Natural killer cell (primary cell): Measurements from ENCODE around the gene NDST1. TPM values are rescaled to one million over a fixed set of nuclear protein-coding genes. Genes with fewer than 3 reads are reported as not detected.

Source experiments
- ATAC-seq, 3 donors: fragments of 150-1000 bp in 2 of 3; fragments of 200-7000 bp in 1 of 3; cut with Tn5 transposase; 1 replicate in 1 of 3; 2 replicates in 2 of 3; pipeline ENCODE4 v1.10.0; 2021; ENCODE audit warnings: mild to moderate bottlenecking in 2 of 3, moderate library complexity in 2 of 3
- DNase-seq, 2 donors: peaks; one replicate each; pipeline versions ENCODE4 v3.0.0 to v3.0.0-alpha.2; 2013 to 2021; ENCODE audit warnings: mixed read lengths in 1 of 2
- H3K27ac ChIP-seq: one replicate; pipeline ENCODE4 v1.5.1; 2013; ENCODE audit warnings: mild to moderate bottlenecking, low read length
- H3K27me3 ChIP-seq: one replicate; pipeline ENCODE4 v1.6.1; 2013; ENCODE audit warnings: low read length; ENCODE audit not compliant: control insufficient read depth, insufficient read depth
- H3K36me3 ChIP-seq: one replicate; pipeline ENCODE4 v1.6.1; 2013; ENCODE audit warnings: low read length; ENCODE audit not compliant: control insufficient read depth, insufficient read depth
- H3K4me1 ChIP-seq: one replicate; pipeline ENCODE4 v1.6.1; 2013; ENCODE audit warnings: low read length; ENCODE audit not compliant: control insufficient read depth, insufficient read depth
- H3K4me3 ChIP-seq: one replicate; pipeline ENCODE4 v1.5.1; 2013; ENCODE audit warnings: low read length
- H3K9me3 ChIP-seq: one replicate; pipeline ENCODE4 v1.6.1; 2013; ENCODE audit warnings: low read length; ENCODE audit not compliant: control insufficient read depth, insufficient read depth
- H3K27ac Mint-ChIP-seq, 2 donors: one replicate each; pipeline ENCODE4 v1.8.0; 2022; ENCODE audit warnings: mild to moderate bottlenecking in 2 of 2, mixed read lengths in 2 of 2, moderate library complexity in 1 of 2
- H3K27me3 Mint-ChIP-seq, 2 donors: one replicate each; pipeline ENCODE4 v1.8.0; 2022; ENCODE audit warnings: low read depth in 2 of 2, mixed read lengths in 2 of 2
- H3K36me3 Mint-ChIP-seq: one replicate; pipeline ENCODE4 v1.8.0; 2022; ENCODE audit warnings: mixed read lengths
- H3K4me1 Mint-ChIP-seq, 2 donors: one replicate each; pipeline ENCODE4 v1.8.0; 2022; ENCODE audit warnings: mixed read lengths in 2 of 2
- H3K4me3 Mint-ChIP-seq: one replicate; pipeline ENCODE4 v1.8.0; 2022; ENCODE audit warnings: mild to moderate bottlenecking, moderate library complexity, mixed read lengths
- H3K9me3 Mint-ChIP-seq, 2 donors: one replicate each; pipeline ENCODE4 v1.8.0; 2022; ENCODE audit warnings: mixed read lengths in 2 of 2
- WGBS: methylation state at CpG from one replicate; pipeline ENCODE4 v1.1.7; 2013; ENCODE audit warnings: missing lambda C conversion rate; ENCODE audit not compliant: insufficient coverage; 5-methylcytosine and 5-hydroxymethylcytosine counted together
- intact Hi-C: fragments of 100-400 bp; cut with micrococcal nuclease; formaldehyde crosslinking; loops from one replicate; pipeline ENCODE4 v1.14.2; 2022
- total RNA-seq, 4 donors: library from RNA; stranded (reverse); fragments of 120-200 nt in 1 of 4; gene quantifications; one replicate each; pipeline versions ENCODE4 v1.2.3 to v1.2.4, GENCODE V29; 2013 to 2022
- TF ChIP-seq, protein P1 (sequence below): fragments of 200-600 bp; IDR thresholded peaks from one replicate; pipeline ENCODE4 v1.8.0; 2022; ENCODE audit warnings: antibody characterized with exemption

The NDST1 gene
- total RNA-seq, 3 donors from 2014 or later (not counting 1 experiment from before 2014, with no cell fraction given): 2.8 to 12.3 (median 4.3) TPM

DNA sequence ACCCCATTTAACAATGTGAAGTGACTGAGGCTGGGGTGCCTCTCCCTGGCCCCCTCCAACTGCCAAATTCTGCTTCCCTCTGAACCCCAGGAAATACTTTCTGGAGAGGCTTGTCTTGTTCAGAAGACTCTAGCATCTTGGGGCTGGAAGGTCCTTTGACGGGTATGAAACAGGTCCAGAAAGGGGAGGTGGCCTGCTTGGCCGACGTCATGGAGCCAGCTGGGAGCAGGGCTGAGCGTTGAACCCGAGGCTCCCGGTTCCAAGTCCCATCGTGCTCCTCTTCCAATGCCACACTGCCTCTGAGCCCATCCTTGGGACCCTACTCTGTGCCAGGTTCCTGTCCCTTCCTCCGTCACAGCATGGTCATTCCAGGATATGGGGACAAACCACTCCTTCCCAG lies 46.9 kb downstream of the NDST1 start:
- no peaks in the 10 kb centered on the region for H3K36me3 Mint-ChIP-seq
- DNase-seq (no peak), ATAC-seq (no peak)
- Histone ChIP-seq H3K36me3 (no peaks in the 10 kb centered on the region), H3K4me3 (no peak overlapping the region), H3K4me1 (no peaks in the 10 kb centered on the region), H3K9me3 (no peaks in the 10 kb centered on the region), H3K27me3 (no peaks in the 10 kb centered on the region), H3K27ac (no peak overlapping the region)
- no peaks in the 10 kb centered on the region for H3K9me3 Mint-ChIP-seq
- H3K4me1 Mint-ChIP-seq: no peaks in the 10 kb centered on the region
- no peak overlapping the region for H3K4me3 Mint-ChIP-seq
- H3K27me3 Mint-ChIP-seq: no peaks in the 10 kb centered on the region
- no peak overlapping the region for H3K27ac Mint-ChIP-seq
- TF ChIP-seq, protein P1, sequence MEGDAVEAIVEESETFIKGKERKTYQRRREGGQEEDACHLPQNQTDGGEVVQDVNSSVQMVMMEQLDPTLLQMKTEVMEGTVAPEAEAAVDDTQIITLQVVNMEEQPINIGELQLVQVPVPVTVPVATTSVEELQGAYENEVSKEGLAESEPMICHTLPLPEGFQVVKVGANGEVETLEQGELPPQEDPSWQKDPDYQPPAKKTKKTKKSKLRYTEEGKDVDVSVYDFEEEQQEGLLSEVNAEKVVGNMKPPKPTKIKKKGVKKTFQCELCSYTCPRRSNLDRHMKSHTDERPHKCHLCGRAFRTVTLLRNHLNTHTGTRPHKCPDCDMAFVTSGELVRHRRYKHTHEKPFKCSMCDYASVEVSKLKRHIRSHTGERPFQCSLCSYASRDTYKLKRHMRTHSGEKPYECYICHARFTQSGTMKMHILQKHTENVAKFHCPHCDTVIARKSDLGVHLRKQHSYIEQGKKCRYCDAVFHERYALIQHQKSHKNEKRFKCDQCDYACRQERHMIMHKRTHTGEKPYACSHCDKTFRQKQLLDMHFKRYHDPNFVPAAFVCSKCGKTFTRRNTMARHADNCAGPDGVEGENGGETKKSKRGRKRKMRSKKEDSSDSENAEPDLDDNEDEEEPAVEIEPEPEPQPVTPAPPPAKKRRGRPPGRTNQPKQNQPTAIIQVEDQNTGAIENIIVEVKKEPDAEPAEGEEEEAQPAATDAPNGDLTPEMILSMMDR: no peak
- intact Hi-C loops: no loop called here
- WGBS: 89% methylated on average over 8 of the region's 8 CpGs

DNA sequence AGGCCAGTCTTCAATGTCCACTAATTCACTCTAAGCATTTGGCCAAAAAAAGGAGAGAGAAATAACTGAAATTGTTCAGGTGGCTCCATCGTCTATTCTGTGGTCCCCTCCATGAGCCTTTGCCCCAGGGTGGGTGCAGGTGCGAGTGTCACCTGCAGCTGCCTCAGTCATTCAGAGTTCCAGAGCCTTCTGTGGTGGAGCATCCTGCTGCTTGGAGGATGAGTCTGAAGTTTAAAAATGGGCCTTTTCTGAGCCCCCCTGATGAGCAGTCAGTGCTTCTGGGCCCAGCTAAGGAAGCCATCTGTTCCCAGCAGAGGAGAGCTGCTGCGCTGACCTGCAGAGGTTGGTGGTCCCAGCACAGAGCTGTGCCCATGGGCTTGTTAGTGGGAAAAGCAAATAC lies 48.2 kb downstream of the NDST1 start:
- no peaks in the 10 kb centered on the region for H3K27me3 Mint-ChIP-seq
- H3K4me1 Mint-ChIP-seq: no peaks in the 10 kb centered on the region
- Histone ChIP-seq H3K36me3 (no peaks in the 10 kb centered on the region), H3K4me1 (no peaks in the 10 kb centered on the region), H3K27me3 (no peaks in the 10 kb centered on the region), H3K4me3 (no peak overlapping the region), H3K27ac (no peak overlapping the region), H3K9me3 (no peaks in the 10 kb centered on the region)
- TF ChIP-seq, protein P1: no peak
- H3K36me3 Mint-ChIP-seq: no peaks in the 10 kb centered on the region
- DNase-seq (no peak), ATAC-seq (no peak)
- H3K27ac Mint-ChIP-seq: no peak overlapping the region
- intact Hi-C loops: no loop called here
- H3K4me3 Mint-ChIP-seq: no peak overlapping the region
- 95% methylated on average over 3 of the region's 3 CpGs for WGBS
- H3K9me3 Mint-ChIP-seq: no peaks in the 10 kb centered on the region

GRCh38 chr5:150556859-150557508 lies 49.1 kb downstream of the NDST1 start:
- no peak for DNase-seq
- Mint-ChIP-seq H3K36me3 (no peaks in the 10 kb centered on the region), H3K27ac (no peak overlapping the region), H3K4me1 (no peaks in the 10 kb centered on the region), H3K27me3 (no peaks in the 10 kb centered on the region), H3K4me3 (no peak overlapping the region), H3K9me3 (no peaks in the 10 kb centered on the region)
- H3K27me3 ChIP-seq: no peaks in the 10 kb centered on the region
- no peaks in the 10 kb centered on the region for H3K36me3 ChIP-seq
- intact Hi-C loops: no loop called here
- no peaks in the 10 kb centered on the region for H3K4me1 ChIP-seq
- H3K4me3 ChIP-seq: no peak overlapping the region
- no peak overlapping the region for H3K27ac ChIP-seq
- H3K9me3 ChIP-seq: no peaks in the 10 kb centered on the region
- no peak for ATAC-seq
- WGBS: 54% methylated on average over 7 of the region's 7 CpGs
- TF ChIP-seq, protein P1: no peak

- H3K27me3 Mint-ChIP-seq: no peaks in the 10 kb centered on the region
- Histone ChIP-seq H3K36me3 (no peaks in the 10 kb centered on the region), H3K27ac (no peak overlapping the region), H3K9me3 (no peaks in the 10 kb centered on the region), H3K4me3 (no peak overlapping the region), H3K4me1 (no peaks in the 10 kb centered on the region), H3K27me3 (no peaks in the 10 kb centered on the region)
- DNase-seq (no peak), ATAC-seq (no peak)
- no peaks in the 10 kb centered on the region for H3K9me3 Mint-ChIP-seq
- TF ChIP-seq, protein P1: no peak
- H3K36me3 Mint-ChIP-seq: no peaks in the 10 kb centered on the region
- intact Hi-C loops: no loop called here
- H3K4me1 Mint-ChIP-seq: no peaks in the 10 kb centered on the region
- no peak overlapping the region for H3K4me3 Mint-ChIP-seq
- 42% methylated on average over 6 of the region's 6 CpGs for WGBS
- no peak overlapping the region for H3K27ac Mint-ChIP-seq
Observed at GRCh38 chr5:150557509-150557872, 49.6 kb downstream of the NDST1 start.
